NCI-H2227 treated with DMSO at 0.1 percent for 48 hours (cell line): ENCODE results near the gene CHAF1A.

Experiments used
- DNase-seq: peaks from one replicate; lab custom pipeline; 2025; lab: John Stamatoyannopoulos, UW

The CHAF1A gene

DNA sequence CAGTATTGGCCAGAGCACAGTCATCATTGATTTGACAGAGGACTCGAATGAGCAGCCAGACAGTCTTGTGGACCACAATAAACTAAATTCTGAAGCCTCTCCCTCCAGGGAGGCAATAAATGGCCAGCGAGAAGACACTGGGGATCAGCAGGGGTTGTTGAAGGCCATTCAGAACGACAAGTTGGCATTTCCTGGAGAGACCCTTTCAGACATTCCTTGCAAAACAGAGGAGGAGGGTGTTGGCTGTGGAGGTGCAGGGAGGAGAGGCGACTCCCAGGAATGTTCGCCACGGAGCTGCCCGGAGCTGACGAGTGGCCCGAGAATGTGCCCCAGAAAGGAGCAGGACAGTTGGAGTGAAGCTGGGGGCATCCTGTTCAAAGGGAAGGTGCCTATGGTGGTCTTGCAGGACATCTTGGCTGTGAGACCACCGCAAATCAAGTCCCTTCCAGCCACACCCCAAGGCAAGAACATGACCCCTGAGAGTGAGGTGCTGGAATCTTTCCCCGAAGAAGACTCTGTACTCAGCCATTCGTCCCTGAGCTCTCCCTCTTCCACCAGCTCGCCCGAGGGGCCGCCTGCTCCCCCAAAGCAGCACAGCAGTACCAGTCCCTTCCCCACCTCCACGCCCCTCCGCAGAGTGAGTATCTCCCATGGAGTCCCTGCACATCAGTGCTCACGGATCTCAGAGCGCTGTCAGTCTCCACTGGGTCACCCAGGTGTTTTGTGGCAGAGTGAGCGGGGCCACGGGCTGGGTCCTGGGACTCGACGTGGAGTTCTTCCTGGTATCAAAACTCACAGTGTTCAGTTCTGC is 6.9 kb downstream of the CHAF1A start:
- DNase-seq: no peak

DNA sequence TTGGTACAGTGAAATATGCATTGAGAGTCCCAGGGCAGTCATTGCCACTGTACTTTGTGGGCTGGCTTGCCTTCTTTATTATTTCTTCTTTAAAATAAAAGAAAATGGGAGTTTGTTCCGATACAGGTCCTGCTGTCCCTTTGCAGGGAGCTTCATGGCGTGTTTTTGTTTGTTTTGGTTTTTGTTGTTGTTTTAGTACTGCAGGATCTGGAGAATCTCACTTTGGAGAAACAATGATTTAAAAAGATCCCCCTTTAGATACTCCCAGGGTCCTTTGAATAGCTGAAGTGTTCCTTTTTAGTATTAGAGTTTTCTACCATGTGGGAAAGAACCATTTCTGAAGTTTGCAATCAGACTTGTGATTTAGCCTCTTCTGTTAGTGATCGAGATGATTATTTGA is 11.1 kb downstream of the CHAF1A start:
- DNase-seq: no peak

DNA sequence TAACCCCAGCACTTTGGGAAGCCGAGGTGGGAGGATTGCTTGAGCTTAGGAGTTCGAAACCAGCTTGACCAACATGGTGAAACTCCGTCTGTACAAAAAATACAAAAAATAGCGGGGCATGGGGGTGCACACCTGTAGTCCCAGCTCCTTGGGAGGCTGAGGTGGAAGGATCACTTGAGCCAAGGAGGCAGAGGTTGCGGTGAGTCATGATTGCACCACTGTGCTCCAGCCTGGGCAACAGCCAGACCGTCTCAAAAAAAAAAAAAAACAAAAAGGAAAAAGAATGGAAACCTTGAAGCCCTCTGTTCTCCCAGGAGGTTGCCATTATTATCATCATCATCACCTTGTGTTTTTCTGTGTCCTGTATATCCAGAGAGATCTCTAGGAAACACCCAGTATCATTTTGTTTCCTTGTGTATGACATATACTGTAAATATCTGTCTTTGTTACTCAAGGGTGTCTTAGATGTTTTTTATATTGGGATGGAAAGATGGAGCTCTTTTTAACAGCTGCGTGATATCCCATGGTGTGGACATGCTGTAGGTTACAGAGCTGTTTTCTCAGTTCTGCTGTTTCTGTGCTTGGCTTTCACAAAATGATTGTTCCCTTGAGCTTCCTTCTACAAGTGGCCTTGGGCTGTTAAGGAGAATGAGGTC is 11.8 kb downstream of the CHAF1A start:
- DNase-seq: no peak

DNA sequence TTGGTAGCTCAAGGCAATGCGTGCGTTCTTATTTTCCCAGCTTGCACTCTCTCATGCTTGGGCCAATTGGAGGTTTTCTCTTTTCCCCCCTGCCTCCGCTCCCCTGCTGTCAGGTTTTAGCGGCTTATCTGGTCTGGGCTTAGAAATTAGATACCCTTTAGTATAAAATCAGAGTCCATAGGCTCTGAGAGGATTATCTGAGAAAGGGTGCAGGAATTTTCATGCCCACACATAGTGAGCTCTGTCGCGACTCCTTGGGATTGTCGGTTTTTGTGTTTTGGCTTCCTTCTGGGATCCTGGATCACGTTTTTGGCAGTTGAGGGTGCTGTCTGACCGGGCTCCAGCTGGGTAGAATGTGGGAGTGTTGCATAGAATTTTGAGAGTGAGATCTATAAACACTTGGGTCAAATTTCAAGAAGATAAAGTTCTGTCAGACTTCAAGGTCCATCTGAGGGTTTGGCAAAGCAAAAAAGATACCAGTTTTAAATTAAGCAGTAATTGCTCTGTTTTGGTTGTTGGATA is 12.4 kb downstream of the CHAF1A start:
- DNase-seq: no peak

DNA sequence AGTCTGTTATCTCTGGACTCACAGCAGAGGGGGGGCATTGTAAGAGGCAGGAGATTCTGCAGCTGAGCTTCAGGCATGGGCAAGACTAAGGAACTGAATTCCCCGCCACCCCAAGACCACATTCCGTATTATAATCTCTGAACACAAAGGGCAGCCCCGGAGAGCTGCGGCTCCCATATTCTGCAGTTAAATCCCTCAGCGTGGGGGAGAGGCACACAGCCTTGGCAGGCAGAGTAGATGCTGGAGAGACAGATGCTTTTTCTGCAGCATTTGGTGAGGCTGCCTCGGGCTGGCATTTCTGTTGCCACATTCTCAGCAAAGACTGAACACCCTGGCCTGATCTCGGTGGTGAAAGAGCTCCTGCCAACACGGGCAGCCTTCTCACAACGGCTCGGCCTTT is 12.9 kb downstream of the CHAF1A start:
- no peak for DNase-seq

DNA sequence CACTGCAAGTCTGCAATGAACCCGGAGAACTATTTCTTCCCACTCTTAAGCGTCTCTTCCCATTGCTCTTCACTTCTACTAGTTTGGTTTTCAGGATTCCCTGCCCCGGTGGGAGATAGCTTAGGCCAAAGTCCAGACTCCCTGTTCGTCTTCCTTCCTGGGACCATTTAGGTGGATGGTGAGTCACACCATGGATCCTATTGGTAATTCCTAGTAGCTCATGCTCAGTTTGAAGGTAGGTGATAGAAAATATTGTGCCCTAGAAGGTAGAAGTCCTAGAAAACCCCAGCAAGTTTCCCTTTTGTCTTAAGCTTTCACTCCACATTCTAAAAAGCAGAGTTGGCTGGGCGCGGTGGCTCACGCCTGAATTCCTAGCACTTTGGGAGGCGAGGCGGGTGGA is 13.8 kb downstream of the CHAF1A start:
- DNase-seq: no peak

- no peak for DNase-seq
These were observed 21.1 kb downstream of the CHAF1A start for GRCh38 chr19:4423416-4424126.

GRCh38 chr19:4425537-4425936 is 23.1 kb downstream of the CHAF1A start:
- no peak for DNase-seq

GRCh38 chr19:4428326-4428975 is 26.0 kb downstream of the CHAF1A start:
- no peak for DNase-seq

GRCh38 chr19:4429256-4429655 is 26.8 kb downstream of the CHAF1A start:
- no peak for DNase-seq

DNA sequence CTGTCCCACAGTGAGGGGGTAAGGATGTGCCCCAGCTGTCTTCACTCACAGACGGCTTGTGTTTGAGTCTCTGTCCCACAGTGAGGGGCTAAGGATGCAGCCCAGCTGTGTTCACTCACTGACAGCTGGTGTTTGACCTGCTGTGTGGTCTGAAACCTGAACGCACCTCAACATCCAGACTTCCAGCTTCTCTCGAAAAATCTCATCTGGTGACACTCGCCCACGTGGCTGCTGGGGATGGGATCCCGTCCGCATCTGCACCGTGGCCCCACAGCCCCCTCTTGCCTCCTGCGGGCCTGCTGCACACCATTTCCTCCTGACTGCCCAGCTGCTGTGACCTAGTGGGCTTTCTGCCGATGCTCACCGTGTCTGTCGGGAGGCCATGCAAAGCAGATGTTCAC is 27.3 kb downstream of the CHAF1A start:
- no peak for DNase-seq

DNA sequence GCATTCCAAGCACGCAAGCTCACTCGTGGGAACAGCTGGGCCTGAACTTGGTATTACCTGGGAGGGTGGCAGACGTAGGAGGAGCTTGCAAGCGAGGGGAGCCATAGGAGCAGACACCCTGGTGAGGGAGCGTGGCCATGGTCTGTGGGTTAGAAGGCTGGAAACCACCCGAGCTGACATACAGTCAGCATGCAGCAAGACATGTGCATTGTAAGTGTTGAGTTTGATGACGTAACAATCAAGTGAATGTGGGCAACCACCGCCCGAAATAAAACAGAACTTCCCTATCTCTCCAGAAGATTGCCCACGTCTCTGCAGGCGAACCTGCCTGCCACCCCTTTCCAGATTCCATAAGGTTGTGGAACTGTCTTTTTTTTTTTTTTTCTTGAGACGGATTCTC is 28.3 kb downstream of the CHAF1A start:
- no peak for DNase-seq

- no peak for DNase-seq
These were observed 28.9 kb downstream of the CHAF1A start for GRCh38 chr19:4431296-4431695.

DNA sequence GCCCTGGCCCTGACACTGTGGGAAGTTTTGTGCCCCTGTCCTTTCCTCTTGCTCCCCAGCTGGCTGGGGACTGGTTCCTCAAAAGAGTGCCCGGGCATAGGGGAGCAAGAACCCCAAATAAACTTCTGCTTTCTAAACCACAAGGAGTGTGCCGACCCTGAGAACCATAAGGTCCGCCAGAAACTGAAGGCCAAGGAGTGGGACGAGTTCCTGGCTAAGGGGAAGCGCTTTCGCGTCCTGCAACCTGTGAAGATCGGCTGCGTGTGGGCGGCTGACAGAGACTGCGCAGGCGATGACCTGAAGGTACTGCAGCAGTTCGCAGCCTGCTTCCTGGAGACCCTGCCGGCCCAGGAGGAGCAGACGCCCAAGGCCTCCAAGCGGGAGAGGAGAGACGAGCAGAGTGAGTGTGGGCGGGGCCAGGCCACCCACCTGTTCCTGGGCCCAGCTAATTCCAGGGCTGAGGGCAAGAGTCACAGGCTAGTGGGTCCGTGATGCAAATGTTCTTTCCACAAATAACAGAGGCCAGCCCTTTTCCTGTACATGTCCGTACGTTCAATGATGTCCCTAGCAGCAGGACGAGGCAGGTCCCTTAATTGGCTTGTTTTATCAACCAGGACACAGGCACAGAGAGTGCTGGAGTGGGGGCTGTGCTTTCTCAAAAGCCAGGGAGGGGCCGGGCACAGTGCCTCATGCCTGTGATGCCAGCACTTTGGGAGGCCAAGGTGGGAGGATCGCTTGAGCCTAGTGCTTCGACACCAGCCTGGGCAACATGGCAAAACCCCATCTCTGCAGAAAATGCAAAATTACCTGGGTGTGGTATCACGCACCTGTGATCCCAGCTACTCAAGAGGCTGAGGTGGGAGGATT is 29.6 kb downstream of the CHAF1A start:
- no peak for DNase-seq

GRCh38 chr19:4432918-4433506 is 30.6 kb downstream of the CHAF1A start:
- no peak for DNase-seq

DNA sequence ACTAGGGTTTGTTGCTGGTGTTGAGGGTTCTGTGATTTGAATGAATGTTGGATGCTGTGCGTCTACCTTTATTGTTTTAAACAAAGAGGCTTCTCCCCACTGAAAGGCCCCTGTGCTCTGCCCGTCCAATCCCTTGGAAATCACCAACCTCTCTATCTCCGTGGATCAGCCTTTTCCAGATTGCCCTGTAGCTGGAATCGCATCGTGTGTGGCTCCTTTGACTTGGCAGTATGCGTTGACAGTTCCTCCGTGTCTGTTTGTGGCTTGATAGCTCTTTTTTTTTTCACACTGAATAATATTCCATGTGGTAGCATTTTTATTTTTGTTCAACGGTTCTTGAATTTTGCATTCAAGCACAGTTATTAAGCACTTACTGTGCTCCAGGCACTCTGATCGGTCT is 32.0 kb downstream of the CHAF1A start:
- DNase-seq: no peak

GRCh38 chr19:4436231-4436630 is 33.8 kb downstream of the CHAF1A start:
- DNase-seq: no peak

GRCh38 chr19:4437103-4437502 is 34.7 kb downstream of the CHAF1A start:
- no peak for DNase-seq

- DNase-seq: no peak
These were observed 36.8 kb downstream of the CHAF1A start for GRCh38 chr19:4439243-4439642.

DNA sequence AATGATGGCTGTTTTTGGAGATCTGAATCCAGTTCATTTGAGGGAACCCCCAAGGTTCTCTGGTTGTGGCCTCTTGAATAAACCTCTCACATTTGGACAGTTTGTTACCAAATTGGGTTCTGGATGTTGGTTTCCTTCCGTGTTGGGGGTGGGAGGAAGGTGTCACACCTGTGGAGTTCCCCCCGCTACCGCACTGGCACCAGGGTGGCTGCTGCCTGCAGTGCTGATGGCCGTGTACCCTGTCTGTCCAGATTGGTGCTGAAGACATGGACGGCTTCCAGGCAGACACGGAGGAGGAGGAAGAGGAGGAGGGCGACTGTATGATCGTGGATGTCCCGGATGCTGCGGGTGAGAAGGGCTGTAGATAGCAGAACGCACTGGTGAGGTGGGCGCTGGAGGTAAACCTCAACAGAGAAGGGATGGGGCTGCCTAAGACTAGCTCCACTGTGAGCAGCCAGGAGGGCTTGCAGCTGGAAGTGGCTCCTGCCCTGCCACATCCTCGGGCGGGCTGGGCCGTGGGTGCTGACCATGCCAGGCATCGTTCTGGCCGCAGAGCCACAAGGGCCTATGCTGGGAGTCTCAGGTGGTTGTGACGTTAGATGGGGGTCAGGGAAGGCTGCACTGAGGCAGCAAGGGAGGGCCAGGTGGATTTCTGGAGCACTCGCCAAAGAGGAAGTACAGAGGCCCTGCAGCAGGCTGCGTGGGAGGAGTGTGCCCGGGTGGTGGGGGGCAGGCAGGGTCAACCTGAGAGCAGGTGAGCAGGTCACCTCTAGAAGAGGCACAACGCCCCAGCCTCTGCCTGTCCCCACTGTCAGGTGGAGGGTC is 39.8 kb downstream of the CHAF1A start:
- DNase-seq: no peak
